Mesendoderm (in vitro differentiated cells): ENCODE data around the gene RCBTB2.
A peak's percentile ranks its signal among the peaks of the same experiment; 100 is the strongest.

Source experiments
- DNase-seq: peaks from one replicate; pipeline ENCODE4 v3.0.0; 2013
- H2AK5ac ChIP-seq: 2 replicates; pipeline ENCODE4 v1.6.1; 2013; ENCODE audit warnings: low read length, inconsistent platforms
- H2BK120ac ChIP-seq: 2 replicates; pipeline ENCODE4 v1.6.1; 2013; ENCODE audit warnings: low read depth, mild to moderate bottlenecking, low read length, moderate library complexity, mixed read lengths
- H2BK15ac ChIP-seq: replicated peaks from 2 replicates; pipeline ENCODE4 v1.6.1; 2013; ENCODE audit warnings: low read depth, mild to moderate bottlenecking, moderate library complexity
- H2BK5ac ChIP-seq: 2 replicates; pipeline ENCODE4 v1.6.1; 2013; ENCODE audit warnings: low read length, inconsistent platforms
- H3K18ac ChIP-seq: 2 replicates; pipeline ENCODE4 v1.6.1; 2013; ENCODE audit warnings: mild to moderate bottlenecking, low read length, mixed read lengths
- H3K23ac ChIP-seq: one replicate; pipeline ENCODE4 v1.6.1; 2013; ENCODE audit warnings: low read length
- H3K27ac ChIP-seq: 2 replicates; pipeline ENCODE4 v1.5.1; 2013; ENCODE audit warnings: low read depth, mild to moderate bottlenecking, inconsistent platforms, low read length, moderate library complexity
- H3K27me3 ChIP-seq: 2 replicates; pipeline ENCODE4 v1.6.1; 2013; ENCODE audit warnings: low read length, control low read depth, mild to moderate bottlenecking, inconsistent platforms; ENCODE audit not compliant: insufficient read depth, poor library complexity
- H3K36me3 ChIP-seq: 2 replicates; pipeline ENCODE4 v1.6.1; 2013; ENCODE audit warnings: low read length, inconsistent platforms; ENCODE audit not compliant: control insufficient read depth, insufficient read depth
- H3K4ac ChIP-seq: one replicate; pipeline ENCODE4 v1.6.1; 2013; ENCODE audit warnings: low read depth, mild to moderate bottlenecking, low read length, moderate library complexity
- H3K4me1 ChIP-seq: 2 replicates; pipeline ENCODE4 v1.6.1; 2013; ENCODE audit warnings: low read depth, low read length, inconsistent platforms; ENCODE audit not compliant: control insufficient read depth
- H3K4me2 ChIP-seq: 2 replicates; pipeline ENCODE4 v1.6.1; 2013; ENCODE audit warnings: low read length
- H3K4me3 ChIP-seq: 2 replicates; pipeline ENCODE4 v1.5.1; 2013; ENCODE audit warnings: mild to moderate bottlenecking, low read length
- H3K56ac ChIP-seq: one replicate; pipeline ENCODE4 v1.6.1; 2013; ENCODE audit warnings: low read length
- H3K79me1 ChIP-seq: 2 replicates; pipeline ENCODE4 v1.6.1; 2013; ENCODE audit warnings: low read length, inconsistent platforms
- H3K79me2 ChIP-seq: 2 replicates; pipeline ENCODE4 v1.6.1; 2013; ENCODE audit warnings: mild to moderate bottlenecking, low read length; ENCODE audit not compliant: control insufficient read depth, insufficient read depth
- H3K9ac ChIP-seq: 2 replicates; pipeline ENCODE4 v1.6.1; 2013; ENCODE audit warnings: low read length, inconsistent platforms
- H4K5ac ChIP-seq: one replicate; pipeline ENCODE4 v1.6.1; 2013; ENCODE audit warnings: low read length
- H4K8ac ChIP-seq: one replicate; pipeline ENCODE4 v1.6.1; 2013; ENCODE audit warnings: low read depth, mild to moderate bottlenecking, control low read depth, low read length, moderate library complexity
- WGBS: extraction: QIAGEN DNeasy Blood & Tissue Kit; methylation state at CpG from one replicate; pipeline ENCODE4 v1.1.7; 2013; ENCODE audit warnings: low lambda C conversion rate, missing lambda C conversion rate; ENCODE audit not compliant: insufficient coverage; ENCODE audit errors: extremely low coverage; 5-methylcytosine and 5-hydroxymethylcytosine counted together

RCBTB2 gene

GRCh38 chr13:48579165-48579918, 46.5 kb upstream of the RCBTB2 start:
- Histone ChIP-seq H3K4me3 (no peak overlapping the region), H4K8ac (no peak overlapping the region), H3K79me1 (no peaks in the 10 kb centered on the region), H3K9ac (peak overlapping the region; percentile 13), H3K4me1 (peaks cover 3% of the 10 kb centered on the region), H3K36me3 (no peaks in the 10 kb centered on the region), H3K56ac (peak overlapping the region; percentile 63), H2BK5ac (peak overlapping the region; percentile 32), H2BK120ac (peak overlapping the region; percentile 75), H2AK5ac (no peak overlapping the region), H3K4ac (no peak overlapping the region), H3K27me3 (no peaks in the 10 kb centered on the region), H3K79me2 (no peaks in the 10 kb centered on the region), H3K4me2 (no peak overlapping the region), H2BK15ac (no peak overlapping the region), H4K5ac (no peak overlapping the region), H3K27ac (peak overlapping the region; percentile 52), H3K23ac (peak overlapping the region; percentile 29), H3K18ac (peak overlapping the region; percentile 81)
- WGBS, result no CpG with 5 or more reads among the region's 7 CpGs
- peak; percentile 32 for DNase-seq

- Histone ChIP-seq H3K4ac (no peak overlapping the region), H3K79me1 (no peaks in the 10 kb centered on the region), H3K4me2 (no peak overlapping the region), H3K18ac (peak overlapping the region; percentile 81), H3K4me1 (peaks cover 3% of the 10 kb centered on the region), H3K56ac (no peak overlapping the region), H4K8ac (no peak overlapping the region), H2BK5ac (no peak overlapping the region), H3K4me3 (no peak overlapping the region), H2AK5ac (no peak overlapping the region), H3K27me3 (no peaks in the 10 kb centered on the region), H3K9ac (no peak overlapping the region), H3K79me2 (no peaks in the 10 kb centered on the region), H2BK15ac (no peak overlapping the region), H3K36me3 (no peaks in the 10 kb centered on the region), H4K5ac (no peak overlapping the region), H2BK120ac (no peak overlapping the region), H3K23ac (no peak overlapping the region), H3K27ac (peak overlapping the region; percentile 52)
- peak; percentile 63 for DNase-seq
- no CpG with 5 or more reads among the region's 3 CpGs for WGBS
Observed at GRCh38 chr13:48578516-48579164, 45.8 kb upstream of the RCBTB2 start.

- Histone ChIP-seq H3K27me3 (no peaks in the 10 kb centered on the region), H3K4me2 (no peak overlapping the region), H3K4ac (no peak overlapping the region), H4K5ac (no peak overlapping the region), H3K9ac (no peak overlapping the region), H4K8ac (no peak overlapping the region), H3K79me1 (no peaks in the 10 kb centered on the region), H2BK15ac (no peak overlapping the region), H3K56ac (no peak overlapping the region), H3K4me3 (no peak overlapping the region), H3K36me3 (no peaks in the 10 kb centered on the region), H2BK120ac (no peak overlapping the region), H3K4me1 (peaks cover 3% of the 10 kb centered on the region), H3K23ac (no peak overlapping the region), H3K18ac (no peak overlapping the region), H3K79me2 (no peaks in the 10 kb centered on the region), H3K27ac (no peak overlapping the region), H2BK5ac (no peak overlapping the region), H2AK5ac (no peak overlapping the region)
- no CpG with 5 or more reads among the region's 5 CpGs for WGBS
- peak; percentile 51 for DNase-seq
Observed at GRCh38 chr13:48576448-48577010, 43.6 kb upstream of the RCBTB2 start.

GRCh38 chr13:48575031-48575430, 42.2 kb upstream of the RCBTB2 start:
- no peak for DNase-seq
- Histone ChIP-seq H3K9ac (no peak overlapping the region), H3K4me3 (no peak overlapping the region), H3K27me3 (no peaks in the 10 kb centered on the region), H3K36me3 (no peaks in the 10 kb centered on the region), H3K56ac (no peak overlapping the region), H4K8ac (no peak overlapping the region), H4K5ac (no peak overlapping the region), H2BK120ac (no peak overlapping the region), H3K4me2 (no peak overlapping the region), H3K79me1 (no peaks in the 10 kb centered on the region), H3K23ac (no peak overlapping the region), H3K27ac (no peak overlapping the region), H3K18ac (no peak overlapping the region), H3K4me1 (peaks cover 3% of the 10 kb centered on the region), H3K79me2 (no peaks in the 10 kb centered on the region), H2BK15ac (no peak overlapping the region), H3K4ac (no peak overlapping the region), H2BK5ac (no peak overlapping the region), H2AK5ac (no peak overlapping the region)
- WGBS, result no CpG with 5 or more reads among the region's 5 CpGs

GRCh38 chr13:48574041-48574796, 41.3 kb upstream of the RCBTB2 start:
- Histone ChIP-seq H3K4ac (no peak overlapping the region), H3K79me2 (no peaks in the 10 kb centered on the region), H3K23ac (peak overlapping the region; percentile 54), H4K5ac (no peak overlapping the region), H3K9ac (no peak overlapping the region), H3K4me3 (no peak overlapping the region), H3K56ac (no peak overlapping the region), H2BK15ac (no peak overlapping the region), H3K27me3 (no peaks in the 10 kb centered on the region), H2AK5ac (no peak overlapping the region), H2BK5ac (no peak overlapping the region), H3K4me2 (no peak overlapping the region), H3K27ac (no peak overlapping the region), H4K8ac (no peak overlapping the region), H3K18ac (no peak overlapping the region), H2BK120ac (no peak overlapping the region), H3K36me3 (no peaks in the 10 kb centered on the region), H3K79me1 (no peaks in the 10 kb centered on the region), H3K4me1 (peaks cover 3% of the 10 kb centered on the region)
- no peak for DNase-seq
- no CpG with 5 or more reads among the region's 5 CpGs for WGBS
